Gastroesophageal sphincter (tissue), 4 donors: ENCODE measurements around the gene CYFIP2. TPM values are rescaled to one million over a fixed set of nuclear protein-coding genes. Genes with fewer than 3 reads are reported as not detected.

Source experiments
- ATAC-seq: fragments of 150-250 bp; one replicate; pipeline ENCODE4 v1.9.1; 2016; ENCODE audit warnings: mild to moderate bottlenecking, moderate library complexity
- H3K27ac ChIP-seq, 4 donors: fragments of 200-600 bp; sonication (generic) in 3 of 4; 1 replicate in 3 of 4; 2 replicates in 1 of 4; pipeline ENCODE4 v1.5.1; 2016 to 2019
- H3K27me3 ChIP-seq: fragments of 200-600 bp; sonication (generic); one replicate; pipeline ENCODE4 v1.5.1; 2019
- H3K36me3 ChIP-seq, 2 donors: fragments of 200-600 bp; sonication (generic); one replicate each; pipeline ENCODE4 v1.5.1; 2019; ENCODE audit warnings: control low read depth in 1 of 2
- H3K4me1 ChIP-seq, 3 donors: fragments of 200-600 bp; sonication (generic); 1 replicate in 2 of 3; 2 replicates in 1 of 3; pipeline ENCODE4 v1.5.1; 2016 to 2019; ENCODE audit warnings: control low read depth in 2 of 3
- H3K4me3 ChIP-seq, 2 donors: fragments of 200-600 bp; sonication (generic); one replicate each; pipeline ENCODE4 v1.5.1; 2019; ENCODE audit warnings: mild to moderate bottlenecking in 1 of 2, moderate library complexity in 1 of 2
- H3K9me3 ChIP-seq, 3 donors: fragments of 200-600 bp; sonication (generic); one replicate each; pipeline ENCODE4 v1.5.1; 2017 to 2019; ENCODE audit warnings: control low read depth in 2 of 3
- CTCF ChIP-seq, 4 experiments: fragments of 200-600 bp in 2 of 4; fragments of 450-650 bp in 2 of 4; sonication (generic) in 1 of 4; IDR thresholded peaks; one replicate each; pipeline ENCODE4 v1.5.1; 2017 to 2019; ENCODE audit warnings: antibody characterized with exemption in 4 of 4, mild to moderate bottlenecking in 2 of 4, moderate library complexity in 2 of 4
- EP300 ChIP-seq: sonication (generic); formaldehyde crosslinking; IDR thresholded peaks from one replicate; pipeline ENCODE4 v1.6.1; 2017; ENCODE audit warnings: antibody characterized with exemption, mild to moderate bottlenecking
- POLR2A ChIP-seq, 2 donors: fragments of 450-650 bp; IDR thresholded peaks; one replicate each; pipeline ENCODE4 v1.6.1; 2017; ENCODE audit warnings: antibody characterized with exemption in 2 of 2, mild to moderate bottlenecking in 2 of 2, moderate library complexity in 1 of 2
- POLR2AphosphoS5 ChIP-seq: sonication (generic); formaldehyde crosslinking; IDR thresholded peaks from one replicate; pipeline ENCODE4 v1.6.1; 2017; ENCODE audit warnings: antibody characterized with exemption
- WGBS, 2 donors: methylation state at CpG; one replicate each; pipeline ENCODE4 v1.1.5; 2018; ENCODE audit warnings: low coverage in 1 of 2; 5-methylcytosine and 5-hydroxymethylcytosine counted together
- total RNA-seq, 4 donors: library from RNA; depleted of rRNA; stranded (reverse); fragments of >200 nt; gene quantifications; one replicate each; pipeline ENCODE4 v1.1.0, GENCODE V29; 2016

The CYFIP2 gene
- total RNA-seq, 4 donors from 2014 or later: 13.7 to 50.6 (median 23.1) TPM

GRCh38 chr5:157294407-157295091 is 28.6 kb downstream of the CYFIP2 start:
- H3K4me1 ChIP-seq: no peaks in the 10 kb centered on the region
- H3K4me3 ChIP-seq: no peak overlapping the region
- 75 to 94% methylated on average over 3 of the region's 7 CpGs for WGBS, 2 donors
- TF ChIP-seq EP300 (no peak), POLR2A (IDR thresholded peaks at IDR 0.05) (no peak), CTCF (IDR thresholded peaks at IDR 0.05) (no peak), POLR2AphosphoS5 (no peak)
- no peak overlapping the region for H3K27ac ChIP-seq
- no peaks in the 10 kb centered on the region for H3K27me3 ChIP-seq
- H3K36me3 ChIP-seq: peaks cover 0 to 21% of the 10 kb centered on the region in 2 donors
- H3K9me3 ChIP-seq: no peaks in the 10 kb centered on the region
- no peak for ATAC-seq

- 83 to 86% methylated on average over 1 of the region's 1 CpG for WGBS, 2 donors
- H3K27ac ChIP-seq: no peak overlapping the region
- H3K4me3 ChIP-seq: no peak overlapping the region
- H3K27me3 ChIP-seq: no peaks in the 10 kb centered on the region
- H3K36me3 ChIP-seq: peaks cover 0 to 21% of the 10 kb centered on the region in 2 donors
- H3K4me1 ChIP-seq: no peaks in the 10 kb centered on the region
- ATAC-seq: no peak
- no peaks in the 10 kb centered on the region for H3K9me3 ChIP-seq
- TF ChIP-seq CTCF (IDR thresholded peaks at IDR 0.05): no peak
- no peak for TF ChIP-seq POLR2AphosphoS5
- no peak for TF ChIP-seq EP300
- TF ChIP-seq POLR2A (IDR thresholded peaks at IDR 0.05): no peak
These were observed 29.3 kb downstream of the CYFIP2 start for GRCh38 chr5:157295247-157295646.

GRCh38 chr5:157300564-157300963 is 34.6 kb downstream of the CYFIP2 start:
- TF ChIP-seq POLR2AphosphoS5 (no peak), CTCF (IDR thresholded peaks at IDR 0.05) (no peak), POLR2A (IDR thresholded peaks at IDR 0.05) (no peak), EP300 (no peak)
- Histone ChIP-seq H3K9me3 (no peaks in the 10 kb centered on the region), H3K27me3 (no peaks in the 10 kb centered on the region), H3K4me1 (no peaks in the 10 kb centered on the region), H3K36me3 (peaks cover 0 to 34% of the 10 kb centered on the region in 2 donors), H3K27ac (no peak overlapping the region), H3K4me3 (no peak overlapping the region)
- WGBS, 2 donors: 88 to 94% methylated on average over 8 to 9 of the region's 10 CpGs
- no peak for ATAC-seq

- no peaks in the 10 kb centered on the region for H3K4me1 ChIP-seq
- no peak overlapping the region for H3K27ac ChIP-seq
- peaks cover 0 to 32% of the 10 kb centered on the region in 2 donors for H3K36me3 ChIP-seq
- H3K27me3 ChIP-seq: no peaks in the 10 kb centered on the region
- no peaks in the 10 kb centered on the region for H3K9me3 ChIP-seq
- no peak overlapping the region for H3K4me3 ChIP-seq
- TF ChIP-seq POLR2A (IDR thresholded peaks at IDR 0.05) (no peak), CTCF (IDR thresholded peaks at IDR 0.05) (no peak), EP300 (no peak), POLR2AphosphoS5 (no peak)
- no peak for ATAC-seq
These were observed 35.1 kb downstream of the CYFIP2 start for GRCh38 chr5:157301066-157301465.

- Histone ChIP-seq H3K4me1 (no peaks in the 10 kb centered on the region), H3K27me3 (no peaks in the 10 kb centered on the region), H3K9me3 (no peaks in the 10 kb centered on the region), H3K4me3 (no peak overlapping the region), H3K36me3 (peaks cover 0 to 17% of the 10 kb centered on the region in 2 donors), H3K27ac (no peak overlapping the region)
- TF ChIP-seq POLR2A (IDR thresholded peaks at IDR 0.05): no peak
- TF ChIP-seq CTCF (IDR thresholded peaks at IDR 0.05): no peak
- no peak for TF ChIP-seq EP300
- TF ChIP-seq POLR2AphosphoS5: no peak
- no peak for ATAC-seq
- 95 to 100% methylated on average over 4 to 5 of the region's 5 CpGs for WGBS, 2 donors
These were observed 37.1 kb downstream of the CYFIP2 start for GRCh38 chr5:157303023-157303422.
